AG04449 (cell line): ENCODE measurements around the gene STAG1.

Experiments
- CTCF ChIA-PET: fragments of 350-600 bp; formaldehyde crosslinking; extraction: SDS; loops from one replicate; lab custom pipeline; 2021; ENCODE audit warnings: antibody characterized with exemption; lab: Yijun Ruan, JAX
- POLR2A ChIA-PET: fragments of 400-600, 350-600 bp; formaldehyde crosslinking; extraction: SDS; loops from one replicate; lab custom pipeline; 2020; ENCODE audit warnings: antibody characterized with exemption, inconsistent platforms; lab: Yijun Ruan, JAX
- DNase-seq: peaks from one replicate; pipeline ENCODE4 v3.0.0-alpha.2; 2010; ENCODE audit warnings: low read depth, low spot score
- H3K4me3 ChIP-seq: 2 replicates; pipeline ENCODE4 v1.5.1; 2011; ENCODE audit warnings: low read depth, mild to moderate bottlenecking, control low read depth, low read length
- TF ChIP-seq, protein P1 (sequence below): IDR thresholded peaks from one replicate; pipeline ENCODE4 v1.5.1; 2011; ENCODE audit warnings: mild to moderate bottlenecking, moderate library complexity, low read length, control low read depth, inconsistent platforms; ENCODE audit not compliant: insufficient read depth; ENCODE audit errors: missing control alignments

The STAG1 gene

DNA sequence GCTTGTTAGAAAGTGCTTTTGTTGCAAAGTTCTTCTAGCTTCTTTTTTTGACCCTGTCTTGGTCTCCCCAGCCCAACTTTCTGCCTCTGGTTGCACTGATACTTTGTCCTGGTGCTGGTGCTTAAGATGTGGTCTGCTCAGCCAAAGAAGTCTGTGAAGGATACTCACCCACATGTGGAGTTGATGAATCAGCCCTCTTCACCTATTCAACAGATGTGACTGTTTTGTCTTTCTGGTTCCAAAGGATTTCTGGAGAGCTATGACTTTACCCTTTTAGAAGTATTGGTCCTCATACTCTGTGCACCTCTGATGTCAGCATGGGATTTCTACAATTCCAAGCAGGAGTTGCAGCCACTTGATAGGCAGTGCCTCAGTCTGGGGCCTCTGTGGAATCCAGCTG, 418.0 kb downstream of the STAG1 start:
- no peak overlapping the region for H3K4me3 ChIP-seq
- TF ChIP-seq, protein P1, sequence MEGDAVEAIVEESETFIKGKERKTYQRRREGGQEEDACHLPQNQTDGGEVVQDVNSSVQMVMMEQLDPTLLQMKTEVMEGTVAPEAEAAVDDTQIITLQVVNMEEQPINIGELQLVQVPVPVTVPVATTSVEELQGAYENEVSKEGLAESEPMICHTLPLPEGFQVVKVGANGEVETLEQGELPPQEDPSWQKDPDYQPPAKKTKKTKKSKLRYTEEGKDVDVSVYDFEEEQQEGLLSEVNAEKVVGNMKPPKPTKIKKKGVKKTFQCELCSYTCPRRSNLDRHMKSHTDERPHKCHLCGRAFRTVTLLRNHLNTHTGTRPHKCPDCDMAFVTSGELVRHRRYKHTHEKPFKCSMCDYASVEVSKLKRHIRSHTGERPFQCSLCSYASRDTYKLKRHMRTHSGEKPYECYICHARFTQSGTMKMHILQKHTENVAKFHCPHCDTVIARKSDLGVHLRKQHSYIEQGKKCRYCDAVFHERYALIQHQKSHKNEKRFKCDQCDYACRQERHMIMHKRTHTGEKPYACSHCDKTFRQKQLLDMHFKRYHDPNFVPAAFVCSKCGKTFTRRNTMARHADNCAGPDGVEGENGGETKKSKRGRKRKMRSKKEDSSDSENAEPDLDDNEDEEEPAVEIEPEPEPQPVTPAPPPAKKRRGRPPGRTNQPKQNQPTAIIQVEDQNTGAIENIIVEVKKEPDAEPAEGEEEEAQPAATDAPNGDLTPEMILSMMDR, result no peak
- POLR2A ChIA-PET, result no interaction called here
- DNase-seq, result no peak
- CTCF ChIA-PET, result interaction anchor here (1.1 to 2.1 kb wide), 5 partner anchors 17 to 698 kb away, joined by 3 to 12 read pairs (median 6); partner anchors contain the start of gene STAG1

GRCh38 chr3:136332776-136333175, 419.4 kb downstream of the STAG1 start:
- H3K4me3 ChIP-seq, result no peak overlapping the region
- TF ChIP-seq, protein P1, result no peak
- no peak for DNase-seq
- POLR2A ChIA-PET, result interaction anchor here (0.6 to 0.9 kb wide), 2 partner anchors 17 to 51 kb away, joined by 3 read pairs; no protein-coding TSS in a partner anchor
- CTCF ChIA-PET, result interaction anchor here (1.1 to 2.8 kb wide), 4 partner anchors 18 to 681 kb away, joined by 3 to 12 read pairs (median 8); no protein-coding TSS in a partner anchor

GRCh38 chr3:136332302-136332701, 419.9 kb downstream of the STAG1 start:
- CTCF ChIA-PET, result interaction anchor here (1.5 to 2.8 kb wide), 4 partner anchors 19 to 682 kb away, joined by 3 to 12 read pairs (median 8); no protein-coding TSS in a partner anchor
- POLR2A ChIA-PET, result no interaction called here
- H3K4me3 ChIP-seq, result no peak overlapping the region
- no peak for DNase-seq
- TF ChIP-seq, protein P1, result no peak

DNA sequence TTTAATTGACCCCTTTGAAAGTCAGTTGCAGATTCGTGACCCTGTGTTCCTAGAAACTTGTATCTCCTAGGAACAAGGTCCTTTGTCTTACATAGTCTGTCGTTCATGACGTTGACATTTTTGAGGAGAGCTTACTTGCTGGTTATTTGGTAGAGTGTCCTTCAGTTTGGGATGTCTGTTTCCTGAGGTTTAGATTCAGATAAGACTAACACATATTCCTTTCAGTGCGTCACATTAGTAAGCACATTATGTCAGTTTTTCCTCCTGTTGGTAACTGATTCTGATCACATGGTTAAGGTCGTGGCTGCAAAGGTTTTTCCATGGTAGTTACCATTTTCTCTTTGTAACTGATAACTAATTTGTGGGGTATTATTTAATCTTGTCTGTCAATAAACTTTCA, 421.3 kb downstream of the STAG1 start:
- TF ChIP-seq, protein P1, result no peak
- DNase-seq, result no peak
- no peak overlapping the region for H3K4me3 ChIP-seq
- ChIA-PET CTCF (interaction anchor here (1.5 to 2.8 kb wide), 2 partner anchors 25 to 61 kb away, joined by 3 to 10 read pairs; no protein-coding TSS in a partner anchor), POLR2A (no interaction called here)

DNA sequence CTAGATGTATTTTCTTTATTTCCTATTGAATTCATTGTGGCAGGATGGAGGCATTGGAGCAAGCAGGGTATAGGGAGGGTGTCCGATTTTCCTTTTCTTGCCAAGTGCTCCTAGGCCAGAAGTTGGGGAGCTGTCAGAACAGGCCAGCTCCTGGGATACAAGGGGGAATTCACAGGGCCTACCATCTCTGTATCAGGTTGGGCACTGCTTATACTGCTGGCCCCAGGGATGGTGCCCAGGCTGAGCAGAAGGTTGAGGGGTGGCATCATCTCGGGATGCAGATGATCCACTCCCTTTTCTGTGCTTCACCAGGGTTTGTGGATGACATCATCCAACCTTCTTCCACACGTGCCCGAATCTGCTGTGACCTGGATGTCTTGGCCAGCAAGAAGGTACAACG, 422.6 kb downstream of the STAG1 start:
- ChIA-PET POLR2A (interaction anchor here (0.6 kb wide), 1 partner anchor 17 kb away, joined by 3 read pairs; no protein-coding TSS in a partner anchor), CTCF (interaction anchor here (0.9 kb wide), 1 partner anchor 62 kb away, joined by 3 read pairs; no protein-coding TSS in a partner anchor)
- DNase-seq, result no peak
- H3K4me3 ChIP-seq, result no peak overlapping the region
- TF ChIP-seq, protein P1, result no peak

DNA sequence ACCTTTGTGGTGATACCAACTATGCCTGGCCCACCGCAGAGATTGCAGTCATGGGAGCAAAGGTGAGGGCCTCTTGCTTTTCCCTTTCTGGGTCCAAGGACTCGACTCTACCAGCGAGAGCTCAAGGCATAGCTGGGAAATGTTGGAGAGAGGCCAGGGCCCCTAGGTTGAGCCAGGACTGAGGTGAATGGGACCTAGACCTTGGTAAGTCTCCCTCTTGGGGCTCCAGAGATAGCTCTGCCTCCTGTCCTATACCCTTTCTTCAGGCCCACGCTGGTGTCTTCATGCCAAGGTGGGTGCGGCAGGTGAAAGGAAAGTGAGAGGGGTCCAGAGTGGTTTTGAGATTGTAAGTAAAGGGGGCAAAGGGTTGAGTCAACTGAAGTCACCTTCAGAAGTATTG, 424.5 kb downstream of the STAG1 start:
- POLR2A ChIA-PET, result no interaction called here
- no peak for DNase-seq
- H3K4me3 ChIP-seq, result no peak overlapping the region
- TF ChIP-seq, protein P1, result no peak
- CTCF ChIA-PET, result interaction anchor here (1.7 kb wide), 1 partner anchor 425 kb away, joined by 7 read pairs; the partner anchor contains the start of gene STAG1
